Measurements from ENCODE around the gene CPT1A. TPM values are rescaled to one million over a fixed set of nuclear protein-coding genes. Genes with fewer than 3 reads are reported as not detected.

Gene CPT1A
- total RNA-seq, 2 experiments from 2014 or later = 50.2 to 51.1 TPM

- CTCF ChIA-PET = interaction anchor here (0.6 to 1.6 kb wide), 4 partner anchors 10 to 234 kb away, joined by 3 to 7 read pairs (median 4); no protein-coding TSS in a partner anchor
- peaks cover 18% of the 10 kb centered on the region for H3K4me1 Mint-ChIP-seq
- peaks cover 12% of the 10 kb centered on the region for H3K36me3 Mint-ChIP-seq (ENCODE audit: low read depth)
- H3K9me3 Mint-ChIP-seq = no peaks in the 10 kb centered on the region
- no peak for DNase-seq
- peak overlapping the region; percentile 21 for H3K27ac Mint-ChIP-seq
- POLR2A ChIA-PET = no interaction called here
- no peaks in the 10 kb centered on the region for H3K27me3 Mint-ChIP-seq
- H3K4me3 Mint-ChIP-seq = no peak overlapping the region
These were observed 23.5 kb downstream of the CPT1A start for GRCh38 chr11:68818181-68818580.

- ChIA-PET CTCF (interaction anchor here (1.6 kb wide), 1 partner anchor 20 kb away, joined by 7 read pairs; no protein-coding TSS in a partner anchor), POLR2A (no interaction called here)
- Mint-ChIP-seq H3K36me3 (ENCODE audit: low read depth) (peaks cover 15% of the 10 kb centered on the region), H3K27me3 (no peaks in the 10 kb centered on the region), H3K4me3 (no peak overlapping the region), H3K27ac (peak overlapping the region; percentile 56), H3K9me3 (no peaks in the 10 kb centered on the region), H3K4me1 (peaks cover 18% of the 10 kb centered on the region)
- no peak for DNase-seq
These were observed 24.2 kb downstream of the CPT1A start for GRCh38 chr11:68817554-68817953.

GRCh38 chr11:68816917-68817419, 24.7 kb downstream of the CPT1A start:
- peak; percentile 20 for DNase-seq
- ChIA-PET CTCF (interaction anchor here (1.6 kb wide), 1 partner anchor 19 kb away, joined by 7 read pairs; no protein-coding TSS in a partner anchor), POLR2A (no interaction called here)
- Mint-ChIP-seq H3K9me3 (no peaks in the 10 kb centered on the region), H3K36me3 (ENCODE audit: low read depth) (peaks cover 19% of the 10 kb centered on the region), H3K27ac (peak overlapping the region; percentile 56), H3K4me3 (no peak overlapping the region), H3K27me3 (no peaks in the 10 kb centered on the region), H3K4me1 (peaks cover 18% of the 10 kb centered on the region)

GRCh38 chr11:68816251-68816776, 25.4 kb downstream of the CPT1A start:
- ChIA-PET CTCF (no interaction called here), POLR2A (no interaction called here)
- Mint-ChIP-seq H3K9me3 (no peaks in the 10 kb centered on the region), H3K36me3 (ENCODE audit: low read depth) (peaks cover 22% of the 10 kb centered on the region), H3K4me3 (no peak overlapping the region), H3K27me3 (no peaks in the 10 kb centered on the region), H3K4me1 (peaks cover 18% of the 10 kb centered on the region), H3K27ac (peak overlapping the region; percentile 52)
- DNase-seq = no peak

GRCh38 chr11:68813773-68814172, 27.9 kb downstream of the CPT1A start:
- Mint-ChIP-seq H3K27me3 (no peaks in the 10 kb centered on the region), H3K27ac (no peak overlapping the region), H3K36me3 (ENCODE audit: low read depth) (peaks cover 22% of the 10 kb centered on the region), H3K4me1 (peaks cover 18% of the 10 kb centered on the region), H3K4me3 (no peak overlapping the region), H3K9me3 (no peaks in the 10 kb centered on the region)
- ChIA-PET CTCF (no interaction called here), POLR2A (no interaction called here)
- DNase-seq = no peak

- no peak for DNase-seq
- Mint-ChIP-seq H3K9me3 (no peaks in the 10 kb centered on the region), H3K36me3 (ENCODE audit: low read depth) (peaks cover 23% of the 10 kb centered on the region), H3K4me1 (peaks cover 14% of the 10 kb centered on the region), H3K4me3 (no peak overlapping the region), H3K27ac (no peak overlapping the region), H3K27me3 (no peaks in the 10 kb centered on the region)
- POLR2A ChIA-PET = no interaction called here
- CTCF ChIA-PET = no interaction called here
These were observed 29.2 kb downstream of the CPT1A start for GRCh38 chr11:68812526-68812925.

- DNase-seq = no peak
- Mint-ChIP-seq H3K27me3 (no peaks in the 10 kb centered on the region), H3K9me3 (no peaks in the 10 kb centered on the region), H3K27ac (no peak overlapping the region), H3K4me3 (no peak overlapping the region), H3K36me3 (ENCODE audit: low read depth) (peaks cover 21% of the 10 kb centered on the region), H3K4me1 (no peaks in the 10 kb centered on the region)
- POLR2A ChIA-PET = no interaction called here
- CTCF ChIA-PET = interaction anchor here (2.8 kb wide), 1 partner anchor 12 kb away, joined by 6 read pairs; no protein-coding TSS in a partner anchor
These were observed 31.6 kb downstream of the CPT1A start for GRCh38 chr11:68810164-68810563.

GRCh38 chr11:68809506-68809905, 32.2 kb downstream of the CPT1A start:
- H3K4me1 Mint-ChIP-seq = no peaks in the 10 kb centered on the region
- no peaks in the 10 kb centered on the region for H3K9me3 Mint-ChIP-seq
- no peak for DNase-seq
- POLR2A ChIA-PET = no interaction called here
- no peak overlapping the region for H3K27ac Mint-ChIP-seq
- CTCF ChIA-PET = interaction anchor here (2.8 kb wide), 1 partner anchor 11 kb away, joined by 6 read pairs; no protein-coding TSS in a partner anchor
- H3K27me3 Mint-ChIP-seq = no peaks in the 10 kb centered on the region
- H3K4me3 Mint-ChIP-seq = no peak overlapping the region
- H3K36me3 Mint-ChIP-seq (ENCODE audit: low read depth) = peaks cover 19% of the 10 kb centered on the region

GRCh38 chr11:68808787-68809186, 32.9 kb downstream of the CPT1A start:
- Mint-ChIP-seq H3K9me3 (no peaks in the 10 kb centered on the region), H3K27me3 (no peaks in the 10 kb centered on the region), H3K36me3 (ENCODE audit: low read depth) (peaks cover 22% of the 10 kb centered on the region), H3K4me3 (no peak overlapping the region), H3K27ac (no peak overlapping the region), H3K4me1 (no peaks in the 10 kb centered on the region)
- no peak for DNase-seq
- ChIA-PET POLR2A (no interaction called here), CTCF (interaction anchor here (1.3 to 2.8 kb wide), 2 partner anchors 10 kb away, joined by 3 to 6 read pairs; no protein-coding TSS in a partner anchor)

- ChIA-PET POLR2A (no interaction called here), CTCF (interaction anchor here (1.2 to 3.0 kb wide), 2 partner anchors 9 to 174 kb away, joined by 3 to 11 read pairs; no protein-coding TSS in a partner anchor)
- Mint-ChIP-seq H3K36me3 (ENCODE audit: low read depth) (peaks cover 20% of the 10 kb centered on the region), H3K27me3 (no peaks in the 10 kb centered on the region), H3K27ac (no peak overlapping the region), H3K4me3 (no peak overlapping the region), H3K4me1 (no peaks in the 10 kb centered on the region), H3K9me3 (no peaks in the 10 kb centered on the region)
- DNase-seq = no peak
These were observed 34.5 kb downstream of the CPT1A start for GRCh38 chr11:68806931-68807844.

- no peak overlapping the region for H3K27ac Mint-ChIP-seq
- CTCF ChIA-PET = no interaction called here
- no peaks in the 10 kb centered on the region for H3K27me3 Mint-ChIP-seq
- H3K4me1 Mint-ChIP-seq = no peaks in the 10 kb centered on the region
- H3K4me3 Mint-ChIP-seq = no peak overlapping the region
- POLR2A ChIA-PET = no interaction called here
- peaks cover 22% of the 10 kb centered on the region for H3K36me3 Mint-ChIP-seq (ENCODE audit: low read depth)
- DNase-seq = no peak
- no peaks in the 10 kb centered on the region for H3K9me3 Mint-ChIP-seq
These were observed 36.9 kb downstream of the CPT1A start for GRCh38 chr11:68804786-68805185.

- CTCF ChIA-PET = interaction anchor here (0.5 kb wide), 1 partner anchor 814 kb away, joined by 5 read pairs; no protein-coding TSS in a partner anchor
- no peak overlapping the region for H3K27ac Mint-ChIP-seq
- no peak for DNase-seq
- H3K9me3 Mint-ChIP-seq = no peaks in the 10 kb centered on the region
- no peaks in the 10 kb centered on the region for H3K4me1 Mint-ChIP-seq
- POLR2A ChIA-PET = no interaction called here
- peaks cover 26% of the 10 kb centered on the region for H3K36me3 Mint-ChIP-seq (ENCODE audit: low read depth)
- no peaks in the 10 kb centered on the region for H3K27me3 Mint-ChIP-seq
- H3K4me3 Mint-ChIP-seq = no peak overlapping the region
These were observed 38.0 kb downstream of the CPT1A start for GRCh38 chr11:68803766-68804165.

- DNase-seq = peak; percentile 34
- POLR2A ChIA-PET = interaction anchor here (0.6 kb wide), 1 partner anchor 294 kb away, joined by 3 read pairs; no protein-coding TSS in a partner anchor
- no peak overlapping the region for H3K4me3 Mint-ChIP-seq
- CTCF ChIA-PET = interaction anchor here (0.9 to 1.7 kb wide), 7 partner anchors 9 to 47 kb away, joined by 3 to 11 read pairs (median 4); no protein-coding TSS in a partner anchor
- no peaks in the 10 kb centered on the region for H3K27me3 Mint-ChIP-seq
- H3K27ac Mint-ChIP-seq = no peak overlapping the region
- no peaks in the 10 kb centered on the region for H3K9me3 Mint-ChIP-seq
- H3K36me3 Mint-ChIP-seq (ENCODE audit: low read depth) = peaks cover 36% of the 10 kb centered on the region
- H3K4me1 Mint-ChIP-seq = no peaks in the 10 kb centered on the region
These were observed 43.4 kb downstream of the CPT1A start for GRCh38 chr11:68798221-68798813.

All from activated CD4-positive, alpha-beta memory T cell treated with anti-CD3 and anti-CD28 coated beads, Interleukin-2, amount 10 ng/mL, durations not matched to agents 7 days and 5 days (primary cell).